Mammary epithelial cell (primary cell): ENCODE results near the gene E2F6.

ENCODE experiments used
- EZH2 ChIP-seq: IDR thresholded peaks from 2 replicates; pipeline ENCODE4 v1.6.1; 2012; ENCODE audit warnings: low read length, inconsistent platforms, borderline replicate concordance
- TF ChIP-seq, protein P1 (sequence below), 2 donors: IDR thresholded peaks in 1 of 2; conservative IDR thresholded peaks in 1 of 2; 2 replicates each; pipeline ENCODE4 v1.5.1; 2011 to 2012; ENCODE audit warnings: inconsistent platforms in 2 of 2, low read length in 2 of 2, mild to moderate bottlenecking in 2 of 2, control low read depth in 1 of 2, low read depth in 1 of 2; ENCODE audit not compliant: insufficient read depth in 1 of 2; ENCODE audit errors: extremely low read depth in 1 of 2

DNA sequence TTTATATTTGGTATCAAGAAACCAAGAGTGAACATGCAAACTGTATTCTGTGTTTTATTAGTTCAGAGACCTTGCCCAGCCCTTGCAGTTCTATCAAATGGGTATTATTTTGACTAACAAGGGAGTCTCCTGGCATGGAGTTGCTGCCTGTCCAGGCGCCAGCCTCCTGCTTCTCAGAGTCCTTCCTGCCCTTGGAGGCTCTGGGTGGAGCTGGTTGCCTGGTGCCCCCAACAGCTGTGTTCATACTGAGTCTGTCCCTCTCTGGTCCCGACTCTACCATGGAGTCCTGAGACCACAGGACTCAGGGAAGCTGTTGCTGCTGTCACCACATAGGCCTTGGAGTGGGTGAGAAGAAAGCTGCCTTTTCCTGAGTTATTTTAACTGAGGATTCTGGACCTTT is 41.6 kb upstream of the E2F6 start:
- TF ChIP-seq, protein P1, sequence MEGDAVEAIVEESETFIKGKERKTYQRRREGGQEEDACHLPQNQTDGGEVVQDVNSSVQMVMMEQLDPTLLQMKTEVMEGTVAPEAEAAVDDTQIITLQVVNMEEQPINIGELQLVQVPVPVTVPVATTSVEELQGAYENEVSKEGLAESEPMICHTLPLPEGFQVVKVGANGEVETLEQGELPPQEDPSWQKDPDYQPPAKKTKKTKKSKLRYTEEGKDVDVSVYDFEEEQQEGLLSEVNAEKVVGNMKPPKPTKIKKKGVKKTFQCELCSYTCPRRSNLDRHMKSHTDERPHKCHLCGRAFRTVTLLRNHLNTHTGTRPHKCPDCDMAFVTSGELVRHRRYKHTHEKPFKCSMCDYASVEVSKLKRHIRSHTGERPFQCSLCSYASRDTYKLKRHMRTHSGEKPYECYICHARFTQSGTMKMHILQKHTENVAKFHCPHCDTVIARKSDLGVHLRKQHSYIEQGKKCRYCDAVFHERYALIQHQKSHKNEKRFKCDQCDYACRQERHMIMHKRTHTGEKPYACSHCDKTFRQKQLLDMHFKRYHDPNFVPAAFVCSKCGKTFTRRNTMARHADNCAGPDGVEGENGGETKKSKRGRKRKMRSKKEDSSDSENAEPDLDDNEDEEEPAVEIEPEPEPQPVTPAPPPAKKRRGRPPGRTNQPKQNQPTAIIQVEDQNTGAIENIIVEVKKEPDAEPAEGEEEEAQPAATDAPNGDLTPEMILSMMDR (conservative IDR thresholded peaks at IDR 0.05 in 1 of 2, IDR thresholded peaks at IDR 0.05 in 1 of 2; ENCODE audit: extremely low read depth in 1 of 2, insufficient read depth in 1 of 2, low read depth in 1 of 2, low read length in 2 of 2): no peak
- no peak for TF ChIP-seq EZH2
